ENCODE data around the gene SCAF11.

- no peak for TF ChIP-seq EP300 (IDR thresholded peaks at IDR 0.05; ENCODE audit: borderline replicate concordance in 1 of 2, control insufficient read depth in 1 of 2, low read depth in 2 of 2, low read length in 2 of 2)
- TF ChIP-seq SMC3 (IDR thresholded peaks at IDR 0.05; ENCODE audit: borderline replicate concordance, low read length): no peak
- TF ChIP-seq CEBPB (IDR thresholded peaks at IDR 0.05; ENCODE audit: borderline replicate concordance in 1 of 2, low read depth in 2 of 2, low read length in 2 of 2): no peak
- TF ChIP-seq, protein P1, sequence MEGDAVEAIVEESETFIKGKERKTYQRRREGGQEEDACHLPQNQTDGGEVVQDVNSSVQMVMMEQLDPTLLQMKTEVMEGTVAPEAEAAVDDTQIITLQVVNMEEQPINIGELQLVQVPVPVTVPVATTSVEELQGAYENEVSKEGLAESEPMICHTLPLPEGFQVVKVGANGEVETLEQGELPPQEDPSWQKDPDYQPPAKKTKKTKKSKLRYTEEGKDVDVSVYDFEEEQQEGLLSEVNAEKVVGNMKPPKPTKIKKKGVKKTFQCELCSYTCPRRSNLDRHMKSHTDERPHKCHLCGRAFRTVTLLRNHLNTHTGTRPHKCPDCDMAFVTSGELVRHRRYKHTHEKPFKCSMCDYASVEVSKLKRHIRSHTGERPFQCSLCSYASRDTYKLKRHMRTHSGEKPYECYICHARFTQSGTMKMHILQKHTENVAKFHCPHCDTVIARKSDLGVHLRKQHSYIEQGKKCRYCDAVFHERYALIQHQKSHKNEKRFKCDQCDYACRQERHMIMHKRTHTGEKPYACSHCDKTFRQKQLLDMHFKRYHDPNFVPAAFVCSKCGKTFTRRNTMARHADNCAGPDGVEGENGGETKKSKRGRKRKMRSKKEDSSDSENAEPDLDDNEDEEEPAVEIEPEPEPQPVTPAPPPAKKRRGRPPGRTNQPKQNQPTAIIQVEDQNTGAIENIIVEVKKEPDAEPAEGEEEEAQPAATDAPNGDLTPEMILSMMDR (IDR thresholded peaks at IDR 0.05 in 2 of 3, conservative IDR thresholded peaks at IDR 0.05 in 1 of 3; ENCODE audit: control insufficient read depth in 2 of 3, extremely low read depth in 1 of 3, insufficient read depth in 1 of 3, low read depth in 3 of 3, low read length in 3 of 3): no peak
- no peak for TF ChIP-seq SREBF2 (IDR thresholded peaks at IDR 0.05; ENCODE audit: low read length)
Observed at GRCh38 chr12:45887544-45887943, 102.8 kb downstream of the SCAF11 start.
